ENCODE data around the gene DSP.

GRCh38 chr6:7550433-7550801 lies 8.9 kb downstream of the DSP start:
- TF ChIP-seq CTCF (optimal IDR thresholded peaks at IDR 0.05 in 1 of 3, IDR thresholded peaks at IDR 0.05 in 1 of 3, conservative IDR thresholded peaks at IDR 0.05 in 1 of 3; ENCODE audit: extremely low read depth in 1 of 3, insufficient read depth in 2 of 3, low read length in 3 of 3) (no peak), EZH2 (IDR thresholded peaks at IDR 0.05; ENCODE audit: low read length) (no peak)

All from keratinocyte (primary cell).